ENCODE measurements around the gene ZCWPW1. TPM values are rescaled to one million over a fixed set of nuclear protein-coding genes. Genes with fewer than 3 reads are reported as not detected.

ZCWPW1 gene
- polyA plus RNA-seq, 1 of the 3 experiments (the other 2 are of a cell fraction): 4.1 TPM

GRCh38 chr7:100443096-100443840 is 14.8 kb upstream of the ZCWPW1 start:
- peaks cover 0 to 4% of the 10 kb centered on the region in 2 experiments; a peak in 2 of 4 replicates for H3K4me1 ChIP-seq (ENCODE audit: control insufficient read depth in 1 of 2, insufficient read depth in 2 of 2, low read depth in 1 of 2, low read length in 1 of 2)

More at GRCh38 chr7:100443096-100443840, 14.8 kb upstream of the ZCWPW1 start:
- H4K20me1 ChIP-seq (ENCODE audit: insufficient read depth): no peaks in the 10 kb centered on the region
- H3K9me2 ChIP-seq: no peaks in the 10 kb centered on the region
- no peaks in the 10 kb centered on the region for H3K36me3 ChIP-seq (replicated peaks in 1 of 2; ENCODE audit: control insufficient read depth in 1 of 2, insufficient read depth in 2 of 2, low read length in 1 of 2)
- ChIA-PET POLR2A (no interaction called here), CTCF (interaction anchor here (0.9 to 1.6 kb wide), 2 partner anchors 22 to 116 kb away, joined by 5 to 8 read pairs; no protein-coding TSS in a partner anchor)
- no peak overlapping the region for H3K4me2 ChIP-seq
- no peak for DNase-seq
- no peak overlapping the region for H3K9ac ChIP-seq
- TF ChIP-seq USF2 (IDR thresholded peaks at IDR 0.05; ENCODE audit: borderline replicate concordance, low read depth, low read length) (no peak), RXRA (IDR thresholded peaks at IDR 0.05; ENCODE audit: borderline replicate concordance, low read depth) (no peak), CTCF (IDR thresholded peaks at IDR 0.05) (no peak), MXI1 (IDR thresholded peaks at IDR 0.05; ENCODE audit: low read depth, low read length) (no peak), ELF1 (IDR thresholded peaks at IDR 0.05) (no peak), EP300 (IDR thresholded peaks at IDR 0.05; ENCODE audit: borderline replicate concordance in 1 of 2, low read depth in 1 of 2, low read length in 1 of 2) (no peak), RCOR1 (IDR thresholded peaks at IDR 0.05; ENCODE audit: low read length) (no peak), YY1 (IDR thresholded peaks at IDR 0.05; ENCODE audit: low read depth) (no peak), FOXJ3 (CRISPR knock-in tag; IDR thresholded peaks at IDR 0.05) (no peak), GABPA (IDR thresholded peaks at IDR 0.05; ENCODE audit: low read depth) (no peak), MAX (IDR thresholded peaks at IDR 0.05; ENCODE audit: low read depth) (no peak)
- H3K9me3 ChIP-seq: no peaks in the 10 kb centered on the region
- no peaks in the 10 kb centered on the region for H3K27me3 ChIP-seq (ENCODE audit: insufficient read depth)
- H3K4me3 ChIP-seq (ENCODE audit: low read depth in 2 of 2, low read length in 1 of 2): no peak overlapping the region
- no peaks in the 10 kb centered on the region for H3K79me2 ChIP-seq (ENCODE audit: insufficient read depth)
- 94% methylated on average over 9 of the region's 9 CpGs for WGBS (ENCODE audit: low lambda C conversion rate)
- H3F3A ChIP-seq (replicated peaks; ENCODE audit: insufficient read depth): peaks cover 14% of the 10 kb centered on the region
- H2AFZ ChIP-seq (ENCODE audit: low read depth): no peak overlapping the region
- no peak overlapping the region for H3K27ac ChIP-seq (ENCODE audit: low read depth in 2 of 2, low read length in 1 of 2)

Measured in SK-N-SH (cell line).